K562 treated with DMSO at 1 percent for 4 hours (cell line): ENCODE results near the gene SLC22A6. TPM values are rescaled to one million over a fixed set of nuclear protein-coding genes. Genes with fewer than 3 reads are reported as not detected.

Experiments used
- total RNA-seq: library from RNA; unstranded; fragments of 300-600 nt; gene quantifications from 2 replicates; pipeline ENCODE4 v1.2.3, GENCODE V29; 2022; ENCODE audit not compliant: insufficient read depth

The SLC22A6 gene
- not detected in 2 replicates for total RNA-seq

GRCh38 chr11:62984451-62984991 is at the start of gene SLC22A6:
Gene SLC22A6, minus strand, starts transcription at chr11:62984967. Its CDS starts 277 bp downstream, at chr11:62984690.

GRCh38 chr11:63015521-63016215 is 30.9 kb upstream of the SLC22A6 start, which contains the start of gene SLC22A8:
Gene SLC22A8, minus strand, starts transcription at chr11:63015841. Its CDS starts 883 bp downstream, at chr11:63014958.

Other genes with a start within 250 kb of the SLC22A6 start
- 1.4 and 6.0 TPM in 2 replicates for gene ZBTB3, start 230.8 kb downstream of the SLC22A6 start, total RNA-seq
- gene POLR2G, start 223.4 kb downstream of the SLC22A6 start, total RNA-seq = 138 and 166 TPM in 2 replicates
- gene TAF6L, start 213.6 kb downstream of the SLC22A6 start, total RNA-seq = 23.2 and 49.9 TPM in 2 replicates
- gene TMEM179B, start 197.6 kb downstream of the SLC22A6 start, total RNA-seq = 36.4 and 44.9 TPM in 2 replicates
- 15.3 and 18.4 TPM in 2 replicates for gene TMEM223, start 193.0 kb downstream of the SLC22A6 start, total RNA-seq
- 76.4 and 111 TPM in 2 replicates for gene NXF1, start 179.5 kb downstream of the SLC22A6 start, total RNA-seq
- 63.1 and 77.8 TPM in 2 replicates for gene STX5, start 152.9 kb downstream of the SLC22A6 start, total RNA-seq
- not detected in 2 replicates for gene TEX54, start 152.1 kb downstream of the SLC22A6 start, total RNA-seq
- gene WDR74, start 145.4 kb downstream of the SLC22A6 start, total RNA-seq = 48.1 and 51.9 TPM in 2 replicates
- gene SLC3A2, start 104.1 kb downstream of the SLC22A6 start, total RNA-seq = 397 and 441 TPM in 2 replicates
- gene CHRM1, start 63.6 kb downstream of the SLC22A6 start, total RNA-seq = not detected in 2 replicates
- not detected in 2 replicates for gene SLC22A8, start 30.9 kb upstream of the SLC22A6 start, total RNA-seq
- not detected in 2 replicates for gene SLC22A24, start 159.3 kb upstream of the SLC22A6 start, total RNA-seq